H1 (cell line): ENCODE results near the gene NEDD8. TPM values are rescaled to one million over a fixed set of nuclear protein-coding genes. Genes with fewer than 3 reads are reported as not detected.

Source experiments
- CTCF ChIA-PET: fragments of 300-600 bp; sonication (Branson Sonifier 250); formaldehyde crosslinking; loops from one replicate; lab custom pipeline; 2021; ENCODE audit not compliant: partially characterized antibody; lab: Charles Lee
- POLR2A ChIA-PET: fragments of 300-600 bp; sonication (Branson Sonifier 250); formaldehyde crosslinking; loops from one replicate; lab custom pipeline; 2021; ENCODE audit warnings: inconsistent platforms; ENCODE audit not compliant: partially characterized antibody; lab: Charles Lee
- DNase-seq, 2 experiments: peaks; one replicate each; pipeline versions ENCODE4 v3.0.0 to v3.0.0-alpha.2; 2010 to 2022; ENCODE audit warnings: low spot score in 2 of 2, low read depth in 1 of 2, mixed read lengths in 1 of 2
- FAIRE-seq: peaks from 2 replicates; lab custom pipeline; 2011; peaks lifted over from hg19 to GRCh38; lab: Jason Lieb, UNC
- H2AFZ ChIP-seq: 2 replicates; pipeline ENCODE4 v1.8.1; 2012; ENCODE audit warnings: low read length, inconsistent platforms
- H2AK5ac ChIP-seq: 2 replicates; pipeline ENCODE4 v1.6.1; 2013; ENCODE audit warnings: low read depth, low read length
- H2BK120ac ChIP-seq: replicated peaks from 2 replicates; pipeline ENCODE3; 2013; ENCODE audit warnings: low read depth, low read length, inconsistent platforms
- H2BK12ac ChIP-seq: 2 replicates; pipeline ENCODE4 v1.6.1; 2013; ENCODE audit warnings: low read depth, low read length
- H2BK15ac ChIP-seq: 2 replicates; pipeline ENCODE4 v1.6.1; 2013; ENCODE audit warnings: low read length
- H2BK20ac ChIP-seq: 2 replicates; pipeline ENCODE4 v1.6.1; 2013; ENCODE audit warnings: low read length
- H2BK5ac ChIP-seq: 2 replicates; pipeline ENCODE4 v1.6.1; 2013; ENCODE audit warnings: low read depth, low read length
- H3K14ac ChIP-seq: 2 replicates; pipeline ENCODE4 v1.6.1; 2013; ENCODE audit warnings: inconsistent platforms; ENCODE audit not compliant: insufficient read length
- H3K18ac ChIP-seq: 2 replicates; pipeline ENCODE4 v1.6.1; 2013; ENCODE audit warnings: low read length; ENCODE audit errors: extremely low read depth
- H3K23ac ChIP-seq: 2 replicates; pipeline ENCODE4 v1.6.1; 2013; ENCODE audit warnings: inconsistent platforms; ENCODE audit not compliant: insufficient read length
- H3K23me2 ChIP-seq: 2 replicates; pipeline ENCODE4 v1.6.1; 2013; ENCODE audit warnings: low read depth, low read length
- H3K27ac ChIP-seq: 2 replicates; pipeline ENCODE4 v1.6.1; 2011; ENCODE audit warnings: low read depth, low read length, inconsistent platforms
- H3K27me3 ChIP-seq, 4 experiments: replicated peaks in 1 of 4; 1 replicate in 1 of 4; 2 replicates in 3 of 4; pipeline versions ENCODE4 v1.6.1 to v1.8.1; 2011 to 2013; ENCODE audit warnings: low read length in 3 of 4, mild to moderate bottlenecking in 3 of 4, inconsistent platforms in 2 of 4, mixed read lengths in 2 of 4, moderate library complexity in 1 of 4; ENCODE audit not compliant: control insufficient read depth in 3 of 4, insufficient read depth in 3 of 4; ENCODE audit errors: extremely low read depth in 1 of 4
- H3K36me3 ChIP-seq, 4 experiments: 2 replicates each; pipeline versions ENCODE4 v1.6.1 to v1.8.1; 2011 to 2013; ENCODE audit warnings: mild to moderate bottlenecking in 4 of 4, low read length in 3 of 4, moderate library complexity in 2 of 4, control low read depth in 1 of 4, inconsistent platforms in 1 of 4; ENCODE audit not compliant: insufficient read depth in 4 of 4, control insufficient read depth in 2 of 4
- H3K4ac ChIP-seq: replicated peaks from 2 replicates; pipeline ENCODE3; 2013; ENCODE audit warnings: low read length, low read depth, mixed read lengths, inconsistent platforms; ENCODE audit not compliant: insufficient read length
- H3K4me1 ChIP-seq, 4 experiments: replicated peaks in 1 of 4; 1 replicate in 1 of 4; 2 replicates in 3 of 4; pipeline versions ENCODE4 v1.6.1 to v1.8.1; 2011 to 2013; ENCODE audit warnings: low read length in 3 of 4, inconsistent platforms in 2 of 4, mixed read lengths in 1 of 4; ENCODE audit not compliant: insufficient read depth in 4 of 4, control insufficient read depth in 3 of 4
- H3K4me2 ChIP-seq, 2 experiments: 2 replicates each; pipeline versions ENCODE4 v1.6.1 to v1.8.1; 2011 to 2013; ENCODE audit warnings: low read depth in 2 of 2, low read length in 2 of 2, control low read depth in 1 of 2, inconsistent platforms in 1 of 2, mild to moderate bottlenecking in 1 of 2; ENCODE audit not compliant: insufficient read depth in 1 of 2
- H3K4me3 ChIP-seq, 4 experiments: fragments of 200-600, 300-600 bp in 1 of 4; sonication (generic), shearing (Covaris generic), sonication (Bioruptor Twin) in 1 of 4; 2 replicates each; pipeline versions ENCODE4 v1.5.1 to v1.8.1; 2011 to 2016; ENCODE audit warnings: low read length in 4 of 4, low read depth in 3 of 4, control low read depth in 2 of 4, inconsistent platforms in 2 of 4, mild to moderate bottlenecking in 2 of 4, mixed read lengths in 1 of 4, moderate library complexity in 1 of 4; ENCODE audit not compliant: insufficient read depth in 2 of 4; ENCODE audit errors: extremely low read depth in 1 of 4
- H3K56ac ChIP-seq: replicated peaks from 2 replicates; pipeline ENCODE3; 2013; ENCODE audit warnings: low read depth, mild to moderate bottlenecking, mixed read lengths, low read length, inconsistent platforms; ENCODE audit not compliant: insufficient read length
- H3K79me1 ChIP-seq: 2 replicates; pipeline ENCODE4 v1.6.1; 2013; ENCODE audit warnings: low read depth, low read length, control low read depth
- H3K79me2 ChIP-seq, 2 experiments: 2 replicates each; pipeline versions ENCODE4 v1.6.1 to v1.8.1; 2012 to 2013; ENCODE audit warnings: low read length in 2 of 2, mild to moderate bottlenecking in 2 of 2, inconsistent platforms in 1 of 2; ENCODE audit not compliant: insufficient read depth in 2 of 2, control insufficient read depth in 1 of 2
- H3K9ac ChIP-seq, 4 experiments: replicated peaks in 1 of 4; 1 replicate in 1 of 4; 2 replicates in 3 of 4; pipeline versions ENCODE4 v1.6.1 to v1.8.1; 2011 to 2013; ENCODE audit warnings: low read depth in 3 of 4, low read length in 3 of 4, control low read depth in 2 of 4, mild to moderate bottlenecking in 2 of 4, moderate library complexity in 2 of 4, inconsistent platforms in 1 of 4; ENCODE audit errors: extremely low read depth in 1 of 4
- H3K9me3 ChIP-seq, 2 experiments: 2 replicates each; pipeline versions ENCODE4 v1.6.1 to v1.8.1; 2012 to 2013; ENCODE audit warnings: mild to moderate bottlenecking in 2 of 2, moderate library complexity in 2 of 2, control low read depth in 1 of 2, inconsistent platforms in 1 of 2, low read depth in 1 of 2, low read length in 1 of 2, mixed read lengths in 1 of 2; ENCODE audit not compliant: insufficient read depth in 2 of 2
- H4K20me1 ChIP-seq, 2 experiments: replicated peaks in 1 of 2; 2 replicates each; pipeline versions ENCODE3 to v1.8.1; 2011 to 2013; ENCODE audit warnings: inconsistent platforms in 2 of 2, low read length in 2 of 2, mild to moderate bottlenecking in 1 of 2; ENCODE audit not compliant: insufficient read depth in 2 of 2, control insufficient read depth in 1 of 2
- H4K5ac ChIP-seq: 2 replicates; pipeline ENCODE4 v1.6.1; 2013; ENCODE audit warnings: low read length, low read depth, mixed read lengths, inconsistent platforms; ENCODE audit not compliant: insufficient read length
- H4K8ac ChIP-seq: 2 replicates; pipeline ENCODE4 v1.8.0; 2013; ENCODE audit warnings: mild to moderate bottlenecking, moderate library complexity, low read length, inconsistent platforms; ENCODE audit not compliant: insufficient read depth; ENCODE audit errors: extremely low read depth
- H4K91ac ChIP-seq: replicated peaks from 2 replicates; pipeline ENCODE3; 2013; ENCODE audit warnings: low read length, mixed read lengths, inconsistent platforms; ENCODE audit not compliant: insufficient read length
- CHD1 ChIP-seq: IDR thresholded peaks from 2 replicates; pipeline ENCODE4 v1.6.1; 2012; ENCODE audit warnings: low read depth, low read length, improper control_type of control experiment
- EGR1 ChIP-seq: IDR thresholded peaks from 2 replicates; pipeline ENCODE4 v1.6.1; 2011; ENCODE audit warnings: low read depth, low read length, borderline replicate concordance
- JUN ChIP-seq: IDR thresholded peaks from 2 replicates; pipeline ENCODE4 v1.6.1; 2011; ENCODE audit warnings: low read depth, mild to moderate bottlenecking, improper control_type of control experiment, low read length
- KDM1A ChIP-seq: fragments of 200-600, 300-600 bp; sonication (generic); IDR thresholded peaks from 2 replicates; pipeline ENCODE4 v1.7.1; 2016; ENCODE audit warnings: mild to moderate bottlenecking, low read length, borderline replicate concordance
- SP2 ChIP-seq: IDR thresholded peaks from 2 replicates; pipeline ENCODE4 v1.6.1; 2012; ENCODE audit warnings: mild to moderate bottlenecking, low read length, inconsistent platforms
- TAF7 ChIP-seq: optimal IDR thresholded peaks from 2 replicates; pipeline ENCODE3; 2011; ENCODE audit warnings: low read depth, mild to moderate bottlenecking, inconsistent platforms, low read length, moderate library complexity, borderline replicate concordance
- YY1 ChIP-seq: IDR thresholded peaks from 2 replicates; pipeline ENCODE4 v1.6.1; 2011; ENCODE audit warnings: low read depth, mild to moderate bottlenecking, low read length
- WGBS, 2 experiments: shearing (Covaris generic) in 1 of 2; methylation state at CpG; one replicate each; pipeline versions ENCODE4 v1.1.6 to v1.1.7; 2013 to 2015; ENCODE audit warnings: low lambda C conversion rate in 2 of 2, mixed read lengths in 2 of 2, inconsistent platforms in 1 of 2, low coverage in 1 of 2, missing lambda C conversion rate in 1 of 2; ENCODE audit not compliant: insufficient replicate concordance in 2 of 2, insufficient coverage in 1 of 2, insufficient read length in 1 of 2; ENCODE audit errors: extremely low coverage in 1 of 2, missing lambda C conversion rate in 1 of 2; 5-methylcytosine and 5-hydroxymethylcytosine counted together
- polyA plus RNA-seq, 7 experiments: library from polyadenylated mRNA; depleted of rRNA in 3 of 7; stranded (reverse) in 5 of 7; unstranded in 2 of 7; fragments of >200 nt in 5 of 7; fragments of 200-250 nt in 2 of 7; gene quantifications; 1 replicate in 5 of 7; 2 replicates in 1 of 7; 4 replicates in 1 of 7; pipeline versions ENCODE4 v1.2.1 to v1.2.3, GENCODE V29; 2011 to 2013; ENCODE audit warnings: missing spikeins in 2 of 7, mixed read lengths in 2 of 7
- total RNA-seq: library from RNA; stranded (reverse); fragmentation: NEBNext Ultra II Directional; extraction: Animal tissue kit (Norgen Biotek cat#: 25700); gene quantifications from 2 replicates; pipeline ENCODE4 v1.2.1, GENCODE V29; 2021
- TF ChIP-seq, protein P1 (sequence below): IDR thresholded peaks from 2 replicates; pipeline ENCODE4 v1.6.1; 2012; ENCODE audit warnings: low read length, inconsistent platforms
- TF ChIP-seq, protein P2 (sequence below): IDR thresholded peaks from 2 replicates; pipeline ENCODE4 v1.6.1; 2012; ENCODE audit warnings: inconsistent platforms

The NEDD8 gene
- total and polyA plus RNA-seq, 2 of the 8 experiments (the other 6 are each of a cell fraction or from before 2014, with no cell fraction given): 253 to 317 TPM

DNA sequence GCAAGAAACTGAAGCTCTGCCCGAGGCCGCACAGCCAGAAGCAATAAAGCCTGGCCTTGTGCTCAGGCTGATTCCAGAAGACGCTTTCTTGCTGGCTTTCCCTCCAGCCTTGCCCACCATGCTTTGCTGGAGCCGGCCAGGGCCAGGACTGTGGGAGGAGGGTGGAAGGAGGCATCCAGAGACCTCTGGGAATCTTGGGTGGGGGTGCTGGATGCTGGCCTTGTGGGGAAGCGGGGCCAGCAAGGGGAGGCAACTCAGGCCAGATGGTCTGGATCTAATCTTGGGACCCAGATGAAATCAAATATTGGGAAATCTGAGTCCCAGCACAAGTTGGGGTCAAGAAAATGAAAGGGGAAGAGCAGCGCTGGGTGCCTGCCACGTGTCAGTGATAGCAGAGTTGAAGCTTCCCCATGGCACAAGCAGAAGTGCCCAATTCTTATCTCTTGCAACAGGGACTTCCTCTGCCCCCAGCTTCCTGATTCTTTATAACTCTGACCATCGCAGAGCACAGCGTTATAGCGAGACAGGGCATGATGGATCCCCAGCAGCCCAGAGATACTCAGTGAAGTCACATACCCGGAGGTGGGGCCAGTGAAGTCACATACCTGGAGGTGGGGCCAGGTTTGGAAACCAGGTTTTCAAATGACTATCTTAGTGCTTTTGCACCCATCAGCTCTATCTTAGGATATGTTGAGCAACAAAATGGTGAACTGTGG, 45.6 kb upstream of the NEDD8 start:
- POLR2A ChIA-PET: interaction anchor here (0.5 to 2.3 kb wide), 5 partner anchors 12 to 65 kb away, joined by 3 to 9 read pairs (median 3); no protein-coding TSS in a partner anchor
- Histone ChIP-seq H3K18ac (no peak overlapping the region), H4K8ac (no peak overlapping the region; the same call in 1 of the 2 replicates), H2AK5ac (no peak overlapping the region), H3K27me3 (no peaks in the 10 kb centered on the region), H3K79me2 (no peaks in the 10 kb centered on the region), H2BK12ac (no peak overlapping the region), H3K4me1 (no peaks in the 10 kb centered on the region), H2BK20ac (no peak overlapping the region), H3K79me1 (no peaks in the 10 kb centered on the region), H3K36me3 (no peaks in the 10 kb centered on the region), H3K14ac (no peak overlapping the region), H2BK120ac (no peak overlapping the region), H3K4me3 (no peak overlapping the region), H3K4ac (no peak overlapping the region), H2BK5ac (no peak overlapping the region), H3K27ac (no peak overlapping the region), H3K23ac (no peak overlapping the region), H3K4me2 (no peak overlapping the region), H3K9ac (no peak overlapping the region), H3K56ac (no peak overlapping the region), H2BK15ac (no peak overlapping the region), H4K5ac (no peak overlapping the region), H3K23me2 (no peaks in the 10 kb centered on the region), H4K91ac (no peak overlapping the region), H4K20me1 (peaks cover 0 to 3% of the 10 kb centered on the region in 2 experiments), H2AFZ (no peak overlapping the region), H3K9me3 (no peaks in the 10 kb centered on the region)
- CTCF ChIA-PET: interaction anchor here (0.9 to 11.5 kb wide), 9 partner anchors 12 to 52 kb away, joined by 3 to 137 read pairs (median 3); partner anchors contain the start of genes DHRS1, NOP9 and TINF2
- DNase-seq: no peak
- 87% methylated on average over 11 of the region's 11 CpGs; no CpG with 5 or more reads in 1 of the 2 experiments for WGBS, 2 experiments
- no peak for FAIRE-seq
- TF ChIP-seq, protein P1, sequence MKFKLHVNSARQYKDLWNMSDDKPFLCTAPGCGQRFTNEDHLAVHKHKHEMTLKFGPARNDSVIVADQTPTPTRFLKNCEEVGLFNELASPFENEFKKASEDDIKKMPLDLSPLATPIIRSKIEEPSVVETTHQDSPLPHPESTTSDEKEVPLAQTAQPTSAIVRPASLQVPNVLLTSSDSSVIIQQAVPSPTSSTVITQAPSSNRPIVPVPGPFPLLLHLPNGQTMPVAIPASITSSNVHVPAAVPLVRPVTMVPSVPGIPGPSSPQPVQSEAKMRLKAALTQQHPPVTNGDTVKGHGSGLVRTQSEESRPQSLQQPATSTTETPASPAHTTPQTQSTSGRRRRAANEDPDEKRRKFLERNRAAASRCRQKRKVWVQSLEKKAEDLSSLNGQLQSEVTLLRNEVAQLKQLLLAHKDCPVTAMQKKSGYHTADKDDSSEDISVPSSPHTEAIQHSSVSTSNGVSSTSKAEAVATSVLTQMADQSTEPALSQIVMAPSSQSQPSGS: no peak
- TF ChIP-seq KDM1A: no peak
- TF ChIP-seq, protein P2, sequence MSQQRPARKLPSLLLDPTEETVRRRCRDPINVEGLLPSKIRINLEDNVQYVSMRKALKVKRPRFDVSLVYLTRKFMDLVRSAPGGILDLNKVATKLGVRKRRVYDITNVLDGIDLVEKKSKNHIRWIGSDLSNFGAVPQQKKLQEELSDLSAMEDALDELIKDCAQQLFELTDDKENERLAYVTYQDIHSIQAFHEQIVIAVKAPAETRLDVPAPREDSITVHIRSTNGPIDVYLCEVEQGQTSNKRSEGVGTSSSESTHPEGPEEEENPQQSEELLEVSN: no peak
- no peak for TF ChIP-seq JUN
- no peak for TF ChIP-seq CHD1
- TF ChIP-seq TAF7: no peak
- no peak for TF ChIP-seq YY1
- TF ChIP-seq SP2: no peak
- TF ChIP-seq EGR1: no peak
